Measurements from ENCODE around the gene GPI. TPM values are rescaled to one million over a fixed set of nuclear protein-coding genes. Genes with fewer than 3 reads are reported as not detected.
"Not testable (repeated sequence)": the region's sequence is repeated elsewhere in the genome, so short reads cannot be mapped to it uniquely, and the experiment has no call there.

The GPI gene
- total and polyA plus RNA-seq, 7 donors, result 73.9 to 209 (median 144) TPM

DNA sequence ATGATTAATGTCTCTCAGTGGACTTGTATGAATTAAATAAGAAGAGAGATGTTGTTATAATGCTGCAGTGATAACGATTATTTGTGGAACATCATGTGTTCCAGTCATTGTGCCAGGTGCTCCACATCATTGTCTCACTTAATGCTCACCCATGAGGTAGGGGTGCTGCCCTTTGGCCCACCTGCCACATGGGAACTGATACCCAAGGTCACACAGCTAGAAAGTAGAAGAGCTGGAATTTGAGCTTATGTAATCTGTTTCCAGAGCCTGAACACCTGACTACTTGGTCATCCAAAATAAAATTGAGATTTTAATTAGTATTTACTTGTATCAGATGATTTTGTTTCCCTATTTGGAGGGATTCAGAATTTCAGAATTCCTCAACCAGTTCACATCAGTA is 36.0 kb upstream of the GPI start:
- Histone ChIP-seq H3K27me3 (no peaks in the 10 kb centered on the region), H3K27ac (no peak overlapping the region), H3K4me1 (no peaks in the 10 kb centered on the region), H3K4me3 (no peak overlapping the region), H3K9me3 (no peaks in the 10 kb centered on the region), H3K36me3 (peaks cover 0 to 88% (median 33%) of the 10 kb centered on the region in 4 donors)
- intact Hi-C loops (cut with DNase I), result no loop called here
- TF ChIP-seq POLR2A (IDR thresholded peaks at IDR 0.05), result no peak
- DNase-seq, result no peak
- WGBS, 2 donors, result 77 to 81% methylated on average over 1 of the region's 1 CpG

DNA sequence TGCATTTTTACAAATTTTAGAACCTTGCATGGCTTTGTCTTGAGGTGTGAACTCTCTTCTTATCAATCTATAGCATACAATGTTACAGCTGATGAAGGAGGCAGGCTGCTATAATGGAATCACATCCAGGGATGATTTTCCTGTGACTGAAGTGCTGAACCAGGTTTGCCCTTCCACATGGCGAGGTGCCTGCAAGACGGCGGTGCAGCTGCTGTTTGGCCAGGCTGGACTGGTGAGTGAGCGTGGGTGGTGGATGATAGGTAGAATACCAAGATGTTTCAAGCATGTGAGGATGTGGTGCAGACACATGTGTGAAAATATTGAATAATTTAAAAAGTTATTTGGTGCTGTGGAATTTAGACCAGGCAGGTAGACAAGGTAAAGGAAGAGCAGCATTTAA is 34.9 kb upstream of the GPI start:
- TF ChIP-seq EP300 (IDR thresholded peaks at IDR 0.05), result no peak
- TF ChIP-seq CTCF (IDR thresholded peaks at IDR 0.05), result no peak
- TF ChIP-seq POLR2A (IDR thresholded peaks at IDR 0.05), result no peak
- TF ChIP-seq POLR2AphosphoS5 (IDR thresholded peaks at IDR 0.05), result no peak
- Histone ChIP-seq H3K4me1 (no peaks in the 10 kb centered on the region), H3K27ac (no peak overlapping the region), H3K9me3 (no peaks in the 10 kb centered on the region), H3K27me3 (no peaks in the 10 kb centered on the region), H3K36me3 (peaks cover 0 to 89% (median 33%) of the 10 kb centered on the region in 4 donors), H3K4me3 (no peak overlapping the region)
- 93 to 94% methylated on average over 4 of the region's 4 CpGs for WGBS, 2 donors
- intact Hi-C loops (cut with DNase I), result loop anchor here (10.0 kb wide), 1 partner anchor 155 kb away; the partner anchor contains the start of gene LSM14A
- DNase-seq, result no peak

GRCh38 chr19:34330596-34330995 is 34.4 kb upstream of the GPI start:
- not testable (repeated sequence) for H3K27me3 ChIP-seq, H3K27ac ChIP-seq, H3K4me1 ChIP-seq, H3K4me3 ChIP-seq, DNase-seq, H3K9me3 ChIP-seq
- 97 to 98% methylated on average over 8 of the region's 8 CpGs for WGBS, 2 donors
- intact Hi-C loops (cut with DNase I), result loop anchor here (10.0 kb wide), 1 partner anchor 156 kb away; the partner anchor contains the start of gene LSM14A
- peaks cover 0 to 89% (median 33%) of the 10 kb centered on the region in 4 donors for H3K36me3 ChIP-seq

GRCh38 chr19:34331596-34331995 is 33.4 kb upstream of the GPI start:
- H3K27ac ChIP-seq, result peak overlapping the region in 2 of 4 donors; percentile 25 to 39
- not testable (repeated sequence) for H3K27me3 ChIP-seq, DNase-seq, H3K9me3 ChIP-seq, H3K4me1 ChIP-seq, H3K4me3 ChIP-seq
- intact Hi-C loops (cut with DNase I), result loop anchor here (10.0 kb wide), 1 partner anchor 157 kb away; the partner anchor contains the start of gene LSM14A
- H3K36me3 ChIP-seq, result peaks cover 0 to 90% (median 33%) of the 10 kb centered on the region in 4 donors
- 93 to 94% methylated on average over 10 of the region's 10 CpGs for WGBS, 2 donors

GRCh38 chr19:34332027-34332760 is 32.8 kb upstream of the GPI start:
- Histone ChIP-seq H3K27ac (peak overlapping the region in 2 of 4 donors; percentile 25 to 39), H3K9me3 (no peaks in the 10 kb centered on the region), H3K27me3 (no peaks in the 10 kb centered on the region), H3K4me3 (no peak overlapping the region), H3K36me3 (peaks cover 0 to 89% (median 33%) of the 10 kb centered on the region in 4 donors), H3K4me1 (no peaks in the 10 kb centered on the region)
- TF ChIP-seq POLR2AphosphoS5 (IDR thresholded peaks at IDR 0.05) (peak in 2 of 4 donors; percentile 11 to 22), POLR2A (IDR thresholded peaks at IDR 0.05) (no peak), CTCF (IDR thresholded peaks at IDR 0.05) (no peak), EP300 (IDR thresholded peaks at IDR 0.05) (no peak)
- intact Hi-C loops (cut with DNase I), result loop anchor here (10.0 kb wide), 1 partner anchor 157 kb away; the partner anchor contains the start of gene LSM14A
- no peak for DNase-seq
- 88 to 97% methylated on average over 5 of the region's 5 CpGs for WGBS, 2 donors

- TF ChIP-seq POLR2A (IDR thresholded peaks at IDR 0.05), result no peak
- no peak for TF ChIP-seq POLR2AphosphoS5 (IDR thresholded peaks at IDR 0.05)
- DNase-seq, result no peak
- intact Hi-C loops (cut with DNase I), result loop anchor here (10.0 kb wide), 1 partner anchor 161 kb away; the partner anchor contains the start of gene LSM14A
- H3K9me3 ChIP-seq, result no peaks in the 10 kb centered on the region
- H3K36me3 ChIP-seq, result peaks cover under 1 to 86% (median 13%) of the 10 kb centered on the region in 4 donors
- H3K4me3 ChIP-seq, result no peak overlapping the region
- no peaks in the 10 kb centered on the region for H3K4me1 ChIP-seq
- WGBS, 2 donors, result 98% methylated on average over 3 of the region's 3 CpGs
- no peak overlapping the region for H3K27ac ChIP-seq
- H3K27me3 ChIP-seq, result no peaks in the 10 kb centered on the region
Measured at GRCh38 chr19:34335914-34336313, 29.1 kb upstream of the GPI start.

All from sigmoid colon (tissue), 7 donors.